GM18498 (cell line): ENCODE measurements around the gene CYP2E1.
"Not testable (repeated sequence)": the region's sequence is repeated elsewhere in the genome, so short reads cannot be mapped to it uniquely, and the experiment has no call there.

Experiments used
- ATAC-seq: cut with Tn5 transposase; IDR thresholded peaks from one replicate; pipeline ENCODE4 v1.9.1; 2021; ENCODE audit warnings: mild to moderate bottlenecking, moderate library complexity; ENCODE audit not compliant: unreplicated experiment

Gene CYP2E1

DNA sequence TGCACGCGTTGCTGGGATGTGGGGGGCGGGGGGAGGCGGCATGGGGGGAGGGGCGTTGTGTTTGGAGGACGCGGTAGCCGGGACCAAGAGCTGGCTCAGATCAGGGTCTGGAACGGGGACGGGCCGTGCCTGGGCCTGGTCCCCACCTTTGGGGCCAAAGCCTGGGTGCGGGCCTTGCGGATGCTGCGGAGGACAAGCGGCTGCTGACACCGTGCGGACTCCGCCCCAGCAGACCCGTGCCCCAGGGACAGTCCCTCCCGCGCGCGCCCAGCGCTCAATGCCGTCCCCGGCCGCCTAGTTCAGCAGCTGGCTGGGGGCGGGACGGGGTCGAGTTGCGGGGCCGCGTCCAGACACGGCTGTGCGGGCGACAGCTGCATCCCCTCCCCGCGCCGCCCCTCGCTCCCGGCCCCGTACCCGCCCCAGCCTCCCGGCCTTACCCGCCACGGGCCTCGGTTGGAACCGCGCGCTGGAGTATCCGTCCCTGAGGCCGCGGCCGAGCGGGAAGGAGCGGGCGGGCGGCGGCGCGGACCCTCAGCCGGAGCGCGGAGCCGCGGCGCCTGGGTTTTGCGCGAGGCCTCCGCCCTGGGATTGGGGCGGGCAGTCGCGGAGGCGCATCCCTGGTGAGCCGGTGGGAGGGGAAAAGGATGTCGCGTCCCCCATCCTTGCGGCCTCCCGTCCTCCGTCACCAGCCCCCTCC is 41.8 kb downstream of the CYP2E1 start:
- not testable (repeated sequence) for ATAC-seq

DNA sequence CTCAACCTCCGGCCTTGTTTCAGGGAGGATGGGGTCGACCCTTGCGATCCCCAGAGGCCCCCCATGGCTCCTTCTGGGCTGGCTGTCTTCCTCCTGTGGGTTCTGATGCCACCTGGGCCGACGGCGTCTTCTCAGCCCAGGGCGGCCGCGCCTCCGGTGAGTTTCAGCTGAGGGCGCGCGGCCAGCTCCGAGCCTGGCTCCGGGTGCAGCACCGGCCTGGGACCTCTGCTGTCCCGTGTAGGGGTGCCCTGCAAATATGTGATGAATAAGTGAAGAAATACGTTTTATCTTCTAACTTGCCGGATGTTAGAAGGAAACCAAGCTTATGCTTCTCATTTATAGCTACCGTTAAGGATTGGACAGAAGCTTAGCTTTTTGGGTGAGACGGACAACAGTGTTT is 42.6 kb downstream of the CYP2E1 start:
- not testable (repeated sequence) for ATAC-seq

DNA sequence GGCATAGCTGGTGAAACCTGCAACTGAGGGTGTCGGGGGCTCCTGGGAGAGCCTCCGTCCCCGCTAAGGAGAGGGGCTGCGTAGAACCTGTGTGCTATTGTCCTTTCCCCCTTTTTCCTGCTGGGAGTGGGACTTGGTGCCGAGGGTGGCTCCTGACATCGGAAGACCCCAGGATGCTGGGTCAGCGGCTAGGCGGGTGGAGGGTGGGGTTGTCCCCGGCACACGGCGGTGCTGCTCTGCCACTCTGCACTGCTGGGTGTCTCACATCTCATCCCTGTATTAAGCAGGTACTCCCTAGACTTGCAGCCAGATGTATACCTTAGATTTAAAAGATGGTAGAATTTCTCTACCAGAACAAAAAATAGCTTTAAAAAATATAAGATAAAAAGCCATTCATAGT is 44.9 kb downstream of the CYP2E1 start:
- not testable (repeated sequence) for ATAC-seq

DNA sequence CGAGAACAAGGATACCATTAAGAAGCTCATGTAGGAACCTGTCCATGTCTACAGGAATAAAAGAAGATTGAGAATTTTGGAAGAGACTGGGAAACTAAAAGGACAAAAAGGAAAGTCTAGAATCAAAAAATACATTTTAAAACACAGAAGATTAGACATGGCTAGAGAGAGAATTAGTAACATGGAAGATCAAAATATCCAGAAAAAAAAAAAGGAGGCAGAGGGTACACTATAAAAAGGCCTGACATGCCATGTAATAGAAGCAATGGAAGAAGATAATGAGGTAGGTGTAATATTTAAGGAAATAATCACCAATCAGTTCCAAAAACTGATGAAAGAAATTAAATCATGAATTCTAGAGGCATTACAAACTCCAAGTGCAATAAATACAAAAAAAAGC is 46.3 kb downstream of the CYP2E1 start:
- ATAC-seq, result not testable (repeated sequence)

DNA sequence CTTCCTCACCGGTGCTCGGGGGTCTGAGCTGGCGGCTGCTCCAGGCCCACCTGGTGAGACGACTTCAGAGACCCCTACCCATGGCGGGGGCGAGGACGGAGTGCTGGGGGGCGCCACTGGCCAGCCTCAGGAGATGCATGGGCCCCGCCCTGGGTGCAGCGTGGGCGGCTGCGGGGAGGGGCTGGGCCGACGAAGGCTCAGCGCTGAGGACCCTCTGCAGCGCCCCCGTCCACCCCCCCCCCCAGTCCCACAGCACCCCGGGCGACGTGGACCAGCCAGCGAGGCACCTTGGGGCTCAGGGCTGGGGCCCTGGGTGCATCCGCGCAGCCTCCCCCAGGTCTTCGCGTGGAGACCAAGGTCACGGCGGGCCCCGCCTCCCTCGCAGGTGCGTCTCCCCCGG is 49.9 kb downstream of the CYP2E1 start:
- not testable (repeated sequence) for ATAC-seq
